Measurements from ENCODE around the gene NID1.

GRCh38 chr1:235989105-235989504, 75.8 kb downstream of the NID1 start:
- TF ChIP-seq, protein P1, sequence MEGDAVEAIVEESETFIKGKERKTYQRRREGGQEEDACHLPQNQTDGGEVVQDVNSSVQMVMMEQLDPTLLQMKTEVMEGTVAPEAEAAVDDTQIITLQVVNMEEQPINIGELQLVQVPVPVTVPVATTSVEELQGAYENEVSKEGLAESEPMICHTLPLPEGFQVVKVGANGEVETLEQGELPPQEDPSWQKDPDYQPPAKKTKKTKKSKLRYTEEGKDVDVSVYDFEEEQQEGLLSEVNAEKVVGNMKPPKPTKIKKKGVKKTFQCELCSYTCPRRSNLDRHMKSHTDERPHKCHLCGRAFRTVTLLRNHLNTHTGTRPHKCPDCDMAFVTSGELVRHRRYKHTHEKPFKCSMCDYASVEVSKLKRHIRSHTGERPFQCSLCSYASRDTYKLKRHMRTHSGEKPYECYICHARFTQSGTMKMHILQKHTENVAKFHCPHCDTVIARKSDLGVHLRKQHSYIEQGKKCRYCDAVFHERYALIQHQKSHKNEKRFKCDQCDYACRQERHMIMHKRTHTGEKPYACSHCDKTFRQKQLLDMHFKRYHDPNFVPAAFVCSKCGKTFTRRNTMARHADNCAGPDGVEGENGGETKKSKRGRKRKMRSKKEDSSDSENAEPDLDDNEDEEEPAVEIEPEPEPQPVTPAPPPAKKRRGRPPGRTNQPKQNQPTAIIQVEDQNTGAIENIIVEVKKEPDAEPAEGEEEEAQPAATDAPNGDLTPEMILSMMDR (IDR thresholded peaks at IDR 0.05), result no peak
- TF ChIP-seq POLR2A (IDR thresholded peaks at IDR 0.05), result no peak
